RWPE2 (cell line): Measurements from ENCODE around the gene GLDC.

Experiments
- ATAC-seq: fragments of 200-7000 bp; cut with Tn5 transposase; 3 replicates; pipeline ENCODE4 v1.9.1; 2021; ENCODE audit warnings: low read depth
- DNase-seq: peaks from one replicate; pipeline ENCODE4 v3.0.0-alpha.2; 2020; ENCODE audit warnings: low spot score
- H3K27ac ChIP-seq: fragments of 450-650 bp; 2 replicates; pipeline ENCODE4 v1.5.1; 2017; ENCODE audit warnings: mild to moderate bottlenecking; ENCODE audit not compliant: poor library complexity, severe bottlenecking
- H3K27me3 ChIP-seq: fragments of 250-450 bp; sonication (Bioruptor Pico); 2 replicates; pipeline ENCODE4 v1.5.1; 2021; ENCODE audit warnings: mild to moderate bottlenecking, moderate library complexity; ENCODE audit not compliant: insufficient read depth, poor library complexity, severe bottlenecking
- H3K36me3 ChIP-seq: fragments of 250-450 bp; sonication (Bioruptor Pico); 2 replicates; pipeline ENCODE4 v1.5.1; 2020; ENCODE audit warnings: low read depth, mild to moderate bottlenecking, moderate library complexity
- H3K4me1 ChIP-seq: fragments of 250-450 bp; sonication (Bioruptor Pico); 2 replicates; pipeline ENCODE4 v1.5.1; 2021; ENCODE audit warnings: mild to moderate bottlenecking, moderate library complexity; ENCODE audit not compliant: insufficient read depth, poor library complexity, severe bottlenecking
- H3K4me3 ChIP-seq: fragments of 250-450 bp; sonication (Bioruptor Pico); 2 replicates; pipeline ENCODE4 v1.5.1; 2021; ENCODE audit warnings: mild to moderate bottlenecking, moderate library complexity; ENCODE audit not compliant: severe bottlenecking
- H3K9me3 ChIP-seq: fragments of 250-450 bp; sonication (Bioruptor Pico); 2 replicates; pipeline ENCODE4 v1.5.1; 2021; ENCODE audit warnings: mild to moderate bottlenecking, moderate library complexity; ENCODE audit not compliant: severe bottlenecking
- CTCF ChIP-seq: fragments of 450-650 bp; IDR thresholded peaks from one replicate; pipeline ENCODE4 v1.5.1; 2017; ENCODE audit warnings: mild to moderate bottlenecking, moderate library complexity; ENCODE audit not compliant: poor library complexity, severe bottlenecking

GLDC gene

GRCh38 chr9:6616951-6617602 lies 28.5 kb downstream of the GLDC start:
- Histone ChIP-seq H3K4me3 (no peak overlapping the region), H3K27me3 (no peaks in the 10 kb centered on the region), H3K36me3 (no peaks in the 10 kb centered on the region), H3K9me3 (no peaks in the 10 kb centered on the region), H3K27ac (no peak overlapping the region), H3K4me1 (no peaks in the 10 kb centered on the region)
- DNase-seq (no peak), ATAC-seq (no peak)
- TF ChIP-seq CTCF = no peak

GRCh38 chr9:6614489-6614888 lies 31.0 kb downstream of the GLDC start:
- no peaks in the 10 kb centered on the region for H3K36me3 ChIP-seq
- no peaks in the 10 kb centered on the region for H3K27me3 ChIP-seq
- DNase-seq = no peak
- no peaks in the 10 kb centered on the region for H3K9me3 ChIP-seq
- H3K4me3 ChIP-seq = no peak overlapping the region
- H3K27ac ChIP-seq = no peak overlapping the region
- no peaks in the 10 kb centered on the region for H3K4me1 ChIP-seq
- no peak for ATAC-seq
- TF ChIP-seq CTCF = no peak

- no peak for ATAC-seq
- H3K27ac ChIP-seq = no peak overlapping the region
- H3K36me3 ChIP-seq = no peaks in the 10 kb centered on the region
- H3K27me3 ChIP-seq = no peaks in the 10 kb centered on the region
- no peaks in the 10 kb centered on the region for H3K4me1 ChIP-seq
- no peak for TF ChIP-seq CTCF
- no peak overlapping the region for H3K4me3 ChIP-seq
- H3K9me3 ChIP-seq = no peaks in the 10 kb centered on the region
- no peak for DNase-seq
These were observed 33.7 kb downstream of the GLDC start for GRCh38 chr9:6611865-6612264.

- DNase-seq (no peak), ATAC-seq (no peak)
- H3K9me3 ChIP-seq = no peaks in the 10 kb centered on the region
- H3K36me3 ChIP-seq = no peaks in the 10 kb centered on the region
- no peak for TF ChIP-seq CTCF
- no peaks in the 10 kb centered on the region for H3K27me3 ChIP-seq
- no peak overlapping the region for H3K27ac ChIP-seq
- H3K4me1 ChIP-seq = no peaks in the 10 kb centered on the region
- H3K4me3 ChIP-seq = no peak overlapping the region
These were observed 35.5 kb downstream of the GLDC start for GRCh38 chr9:6610073-6610472.

GRCh38 chr9:6609497-6610016 lies 36.0 kb downstream of the GLDC start:
- H3K27me3 ChIP-seq = no peaks in the 10 kb centered on the region
- ATAC-seq = no peak
- H3K9me3 ChIP-seq = no peaks in the 10 kb centered on the region
- no peaks in the 10 kb centered on the region for H3K4me1 ChIP-seq
- DNase-seq = no peak
- no peak overlapping the region for H3K27ac ChIP-seq
- no peaks in the 10 kb centered on the region for H3K36me3 ChIP-seq
- no peak for TF ChIP-seq CTCF
- no peak overlapping the region for H3K4me3 ChIP-seq
